Ammon's horn (tissue), 1 donor: Measurements from ENCODE around the gene ITGB1.
A peak's percentile ranks its signal among the peaks of the same experiment; 100 is the strongest.

Experiments
- DNase-seq: peaks from one replicate; pipeline ENCODE4 v3.0.0-alpha.2; 2016; ENCODE audit warnings: low spot score

ITGB1 gene

GRCh38 chr10:32955299-32955772, 2.7 kb downstream of the ITGB1 start:
- DNase-seq: no peak

DNA sequence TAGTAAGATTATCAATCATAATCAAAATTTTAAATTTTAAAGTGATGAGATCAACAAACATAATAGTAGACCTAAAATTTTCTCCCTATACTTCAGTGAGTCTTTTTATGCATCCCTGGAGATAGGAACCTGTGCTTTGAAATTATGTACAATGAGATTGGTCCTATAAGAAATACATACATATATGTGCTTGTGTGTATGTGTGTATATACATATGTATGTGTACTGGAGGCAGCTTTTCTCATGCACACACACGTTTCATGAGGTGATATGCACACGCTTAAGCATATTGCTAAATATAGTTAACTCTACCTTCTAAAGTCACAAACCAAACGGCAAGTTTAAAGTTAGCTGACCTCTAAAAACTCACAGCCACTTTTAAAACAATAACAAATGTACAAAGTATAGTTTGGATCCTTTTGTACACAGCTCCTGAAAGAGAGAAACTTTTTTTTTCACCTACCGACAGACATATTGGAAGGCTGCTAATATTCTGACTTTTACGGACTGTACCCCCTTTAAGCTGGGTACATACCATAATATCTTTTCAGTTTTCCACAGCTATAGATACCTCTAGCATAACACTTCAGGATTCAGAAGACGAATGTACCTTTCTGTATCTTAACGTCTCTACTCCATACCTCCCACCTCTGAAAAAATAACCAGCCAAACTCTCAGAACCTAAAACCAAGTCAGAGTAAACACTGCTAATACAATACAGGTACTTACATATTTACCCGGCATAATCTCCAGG, 3.3 kb downstream of the ITGB1 start:
- DNase-seq: no peak

- no peak for DNase-seq
Observed at GRCh38 chr10:32954080-32954479, 4.0 kb downstream of the ITGB1 start.

GRCh38 chr10:32953277-32953927, 4.6 kb downstream of the ITGB1 start:
- DNase-seq: no peak

DNA sequence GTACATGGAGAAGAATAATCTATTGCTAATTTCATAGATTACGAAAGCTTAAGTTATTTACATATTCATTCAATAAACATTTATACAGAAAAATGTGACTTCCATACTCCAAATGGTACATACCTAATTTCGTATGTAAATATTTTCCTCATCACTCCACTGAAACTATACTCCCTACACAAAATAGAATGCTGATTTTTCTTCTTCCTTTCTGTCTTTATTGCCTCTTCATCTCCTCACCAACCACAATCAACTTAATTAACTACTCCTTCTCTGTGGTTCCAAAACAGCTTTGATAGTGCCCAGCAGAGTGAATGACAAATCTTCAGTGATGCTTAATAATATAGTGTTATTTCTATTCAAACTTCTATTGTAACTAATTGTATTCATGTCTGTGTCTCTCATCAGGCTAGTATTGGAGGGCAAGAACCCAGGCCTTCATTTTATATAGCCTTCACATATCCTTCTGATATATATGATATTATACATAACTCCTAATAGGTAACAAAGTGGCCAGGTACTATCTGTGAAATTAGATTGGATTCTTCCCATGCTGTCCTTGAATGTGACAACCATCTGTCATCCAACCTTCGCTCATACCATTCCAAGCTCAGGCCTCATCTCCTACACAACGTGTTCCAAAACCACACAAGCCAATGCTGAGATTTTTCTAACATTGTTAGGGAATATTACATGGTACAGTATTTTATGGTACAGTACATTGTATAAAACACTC, 5.3 kb downstream of the ITGB1 start:
- no peak for DNase-seq

DNA sequence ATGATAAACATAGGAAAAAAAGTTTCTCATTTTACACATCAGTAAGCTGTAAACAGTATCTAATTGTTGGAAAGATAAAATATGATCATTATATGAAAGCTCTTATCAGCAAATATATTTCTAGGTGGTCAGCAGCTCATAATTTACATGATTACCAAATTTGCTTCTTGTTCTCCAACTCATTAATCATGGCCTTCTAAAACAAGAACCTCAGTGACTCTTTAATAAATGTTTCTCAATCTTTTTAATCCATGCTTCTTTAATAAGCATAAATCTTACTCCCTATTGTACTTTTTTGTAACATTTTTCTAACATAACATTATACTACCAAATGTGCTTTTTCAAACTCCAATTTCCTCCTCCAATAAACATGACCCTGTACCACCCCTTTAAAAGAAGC, 5.9 kb downstream of the ITGB1 start:
- DNase-seq: no peak

DNA sequence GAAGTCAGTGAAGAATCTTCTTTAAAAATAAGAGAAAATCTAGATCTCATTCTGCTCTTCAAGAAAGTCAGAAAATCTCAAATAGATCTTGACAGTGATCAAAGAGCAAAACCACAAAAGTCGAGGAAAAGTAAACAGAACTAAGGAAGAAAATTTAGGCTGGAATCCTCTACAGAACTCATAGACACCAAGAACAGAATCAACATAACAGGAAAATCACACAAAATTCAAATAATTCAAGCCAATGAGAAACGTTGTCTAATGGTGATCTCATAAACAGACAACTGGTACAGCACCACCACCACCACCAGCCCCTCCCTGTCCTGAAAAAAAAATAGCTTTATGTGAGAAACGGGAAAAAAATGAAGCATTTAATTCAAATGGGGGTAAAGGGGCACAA, 6.9 kb downstream of the ITGB1 start:
- no peak for DNase-seq

- no peak for DNase-seq
Observed at GRCh38 chr10:32950591-32951108, 7.4 kb downstream of the ITGB1 start.

- no peak for DNase-seq
Observed at GRCh38 chr10:32949221-32949678, 8.8 kb downstream of the ITGB1 start.

GRCh38 chr10:32948451-32948850, 9.6 kb downstream of the ITGB1 start:
- no peak for DNase-seq

GRCh38 chr10:32947586-32947985, 10.4 kb downstream of the ITGB1 start:
- DNase-seq: no peak

DNA sequence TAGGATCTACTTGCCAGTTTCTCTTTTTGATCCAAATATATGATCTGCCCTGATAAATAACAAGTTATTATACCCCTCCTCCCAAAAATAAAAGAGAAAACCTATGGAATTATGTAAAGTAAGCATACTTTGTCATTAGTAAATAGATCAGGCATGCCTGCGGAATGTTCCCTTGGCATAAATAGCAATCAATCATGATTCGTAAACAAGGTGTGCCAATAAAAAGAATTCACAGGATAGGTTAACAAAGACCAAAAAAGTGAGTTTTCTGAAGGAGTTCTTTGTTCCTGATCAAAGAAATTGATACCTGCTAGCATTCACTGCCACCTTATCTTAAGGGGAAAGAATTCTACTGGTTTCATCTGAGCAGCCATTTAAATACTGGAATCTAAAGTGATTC, 11.9 kb downstream of the ITGB1 start:
- DNase-seq: no peak

DNA sequence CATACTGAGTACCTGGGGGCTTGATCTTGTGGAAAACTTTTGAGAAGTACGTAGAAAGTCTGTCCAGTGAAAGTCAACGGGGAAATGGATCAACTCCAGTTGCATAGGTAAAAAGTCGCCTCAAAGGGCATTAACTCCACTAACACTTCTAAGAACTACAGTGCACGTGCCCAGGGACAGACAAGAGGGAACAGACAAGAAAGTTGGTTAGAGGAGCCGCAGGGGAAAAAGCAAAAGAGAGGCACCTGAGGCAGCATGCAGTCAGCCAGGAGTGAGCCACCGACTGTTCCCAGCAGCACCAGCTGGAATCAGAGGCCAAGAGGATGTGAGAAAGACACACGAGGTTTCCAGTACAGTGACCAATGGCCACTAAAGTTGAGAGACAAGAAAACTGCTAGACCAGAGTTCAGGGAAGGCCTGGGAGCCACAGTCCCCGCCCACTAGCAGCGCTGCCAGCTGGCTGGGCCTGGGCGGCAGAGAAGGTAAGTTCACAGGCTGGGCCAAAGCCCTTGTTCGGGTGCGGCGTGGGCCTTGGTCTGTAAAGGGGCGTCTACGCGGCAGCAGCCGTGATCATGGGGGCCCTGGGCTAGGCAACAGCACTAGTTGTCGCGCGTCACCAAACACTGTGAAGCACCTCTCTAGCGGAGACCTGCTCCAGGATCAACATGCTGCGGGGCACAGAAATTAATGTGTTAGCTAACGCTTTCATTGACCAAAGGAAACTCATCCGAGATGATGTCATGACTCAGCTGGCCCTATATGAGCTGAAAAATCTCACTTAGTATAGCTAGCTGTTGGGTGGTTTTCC, 14.0 kb downstream of the ITGB1 start:
- no peak for DNase-seq

- no peak for DNase-seq
Observed at GRCh38 chr10:32943395-32943794, 14.6 kb downstream of the ITGB1 start.

DNA sequence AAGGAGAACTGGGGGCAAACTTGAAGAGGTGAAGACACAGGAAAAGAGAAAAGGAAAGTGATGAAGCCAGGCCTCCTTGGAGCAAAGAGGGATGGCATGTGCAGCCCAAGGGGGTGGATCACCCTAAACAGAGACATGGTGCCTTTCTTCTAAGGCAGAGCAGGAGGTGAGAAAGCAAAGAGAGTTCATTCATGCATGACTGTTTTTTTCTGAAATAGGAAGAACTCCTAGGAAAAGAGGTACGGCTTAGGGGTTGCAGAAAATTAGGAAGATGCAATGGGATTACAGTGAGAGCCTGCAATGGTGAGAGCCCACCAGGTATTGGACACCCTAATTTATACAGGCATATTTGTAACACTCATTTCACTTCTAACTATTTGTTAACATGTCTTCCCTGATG, 15.9 kb downstream of the ITGB1 start:
- no peak for DNase-seq

DNA sequence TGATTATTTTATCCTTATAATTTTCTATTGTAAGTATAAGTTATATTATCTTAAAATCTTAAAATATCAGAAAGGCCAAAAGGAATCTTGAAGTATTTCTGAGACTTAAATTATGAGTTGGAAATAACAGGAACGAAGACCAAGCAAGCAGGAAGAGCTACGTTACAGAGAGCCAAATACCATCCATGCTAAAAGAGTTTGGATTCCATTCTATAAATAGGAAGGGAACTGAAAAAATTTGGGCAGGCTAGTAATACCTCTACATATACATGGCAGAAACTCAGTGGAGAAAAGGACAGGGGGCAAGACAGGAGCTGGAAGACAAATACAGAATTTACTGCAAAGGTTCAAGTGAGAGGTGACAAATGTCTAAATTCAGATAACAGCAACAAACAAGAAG, 16.7 kb downstream of the ITGB1 start:
- no peak for DNase-seq

DNA sequence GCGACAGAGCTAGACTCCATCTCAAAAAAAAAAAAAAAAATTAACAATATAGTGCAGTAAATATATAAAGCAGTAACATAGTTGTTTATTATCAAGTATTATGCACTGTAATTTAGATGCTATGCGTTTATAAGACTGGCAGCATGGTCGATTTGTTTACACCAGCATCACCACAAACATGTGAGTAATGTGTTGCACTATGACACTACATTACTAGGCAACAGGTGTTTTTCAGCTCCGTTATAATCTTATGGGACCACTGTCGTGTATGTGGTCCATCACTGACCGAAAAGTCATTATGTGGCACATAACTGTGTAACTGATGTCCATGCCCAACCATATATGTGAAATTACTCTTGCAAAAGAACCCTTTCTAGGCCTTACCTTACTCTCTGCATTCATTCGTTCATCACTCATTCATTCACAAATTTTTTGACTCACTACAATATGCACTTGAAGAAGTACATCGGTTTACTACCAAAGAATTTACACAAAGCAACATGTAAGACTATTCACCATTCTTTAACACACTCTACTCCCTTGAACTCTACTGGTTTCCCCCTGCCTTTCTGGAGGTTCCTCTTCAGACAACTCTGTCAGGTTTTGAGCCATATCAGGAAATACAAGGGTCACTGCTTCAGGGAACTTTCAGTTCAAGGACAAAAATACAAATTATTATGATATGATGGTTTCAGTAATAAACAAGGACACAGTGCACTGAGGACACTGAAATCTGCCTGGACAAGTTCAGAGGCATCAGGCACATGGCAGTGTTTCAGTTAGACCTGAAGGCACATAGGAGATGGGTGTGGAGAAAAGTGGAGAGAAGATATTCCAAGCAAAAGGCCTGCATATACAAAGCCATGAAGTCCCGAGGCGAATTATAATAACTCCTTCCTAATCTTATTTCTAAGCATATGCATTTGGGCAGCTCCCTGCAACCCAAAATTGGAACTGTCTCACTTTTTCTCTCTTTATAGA, 17.4 kb downstream of the ITGB1 start:
- no peak for DNase-seq

GRCh38 chr10:32939296-32940111, 18.5 kb downstream of the ITGB1 start:
- DNase-seq: no peak

GRCh38 chr10:32938554-32939061, 19.4 kb downstream of the ITGB1 start:
- DNase-seq: peak; percentile 81
